ENCODE data around the gene PAPPA. TPM values are rescaled to one million over a fixed set of nuclear protein-coding genes. Genes with fewer than 3 reads are reported as not detected.

The PAPPA gene
- total RNA-seq, 1 experiment from 2014 or later, result 0.17 TPM

GRCh38 chr9:116147821-116148220, 5.8 kb upstream of the PAPPA start:
- no peak overlapping the region for H3K4me2 ChIP-seq (ENCODE audit: insufficient read depth, insufficient read length, low read length)
- no peak overlapping the region for H2BK5ac ChIP-seq (ENCODE audit: insufficient read length, low read length)
- H3K27me3 Mint-ChIP-seq (ENCODE audit: low read depth), result peaks cover 31% of the 10 kb centered on the region

More at GRCh38 chr9:116147821-116148220, 5.8 kb upstream of the PAPPA start:
- no CpG with 5 or more reads among the region's 4 CpGs for WGBS (ENCODE audit: extremely low coverage, insufficient read length, low lambda C conversion rate)
- no peak overlapping the region for H2AK5ac ChIP-seq (ENCODE audit: insufficient read length, low read length)
- no peak overlapping the region for H2BK12ac ChIP-seq (ENCODE audit: insufficient read length, low read depth, low read length)
- no peak overlapping the region for H3K9ac ChIP-seq (ENCODE audit: extremely low read depth, insufficient read length, low read length)
- H3K18ac ChIP-seq (ENCODE audit: insufficient read length, low read depth, low read length), result no peak overlapping the region
- H2BK15ac ChIP-seq (ENCODE audit: low read depth, low read length), result no peak overlapping the region
- H3K9me3 ChIP-seq (ENCODE audit: control insufficient read depth, low read depth, low read length), result no peaks in the 10 kb centered on the region
- no peak overlapping the region for H4K5ac ChIP-seq (ENCODE audit: insufficient read length, low read depth, low read length)
- H4K8ac ChIP-seq (replicated peaks; ENCODE audit: insufficient read length, low read depth, low read length), result no peak overlapping the region
- DNase-seq, result no peak
- H4K91ac ChIP-seq (ENCODE audit: insufficient read length, low read depth, low read length), result no peak overlapping the region
- no peaks in the 10 kb centered on the region for H3K79me1 ChIP-seq (ENCODE audit: insufficient read depth, low read depth, low read length, poor library complexity, severe bottlenecking)
- H3K23me2 ChIP-seq (ENCODE audit: insufficient read length, low read depth, low read length, poor library complexity, severe bottlenecking), result no peaks in the 10 kb centered on the region
- no peak overlapping the region; a peak in 1 of 7 replicates for H3K27ac Mint-ChIP-seq
- no peaks in the 10 kb centered on the region for H3K9me3 Mint-ChIP-seq
- H3K79me2 ChIP-seq (ENCODE audit: insufficient read depth, low read length), result no peaks in the 10 kb centered on the region
- H3K4me3 Mint-ChIP-seq, result no peak overlapping the region
- TF ChIP-seq, protein P1, sequence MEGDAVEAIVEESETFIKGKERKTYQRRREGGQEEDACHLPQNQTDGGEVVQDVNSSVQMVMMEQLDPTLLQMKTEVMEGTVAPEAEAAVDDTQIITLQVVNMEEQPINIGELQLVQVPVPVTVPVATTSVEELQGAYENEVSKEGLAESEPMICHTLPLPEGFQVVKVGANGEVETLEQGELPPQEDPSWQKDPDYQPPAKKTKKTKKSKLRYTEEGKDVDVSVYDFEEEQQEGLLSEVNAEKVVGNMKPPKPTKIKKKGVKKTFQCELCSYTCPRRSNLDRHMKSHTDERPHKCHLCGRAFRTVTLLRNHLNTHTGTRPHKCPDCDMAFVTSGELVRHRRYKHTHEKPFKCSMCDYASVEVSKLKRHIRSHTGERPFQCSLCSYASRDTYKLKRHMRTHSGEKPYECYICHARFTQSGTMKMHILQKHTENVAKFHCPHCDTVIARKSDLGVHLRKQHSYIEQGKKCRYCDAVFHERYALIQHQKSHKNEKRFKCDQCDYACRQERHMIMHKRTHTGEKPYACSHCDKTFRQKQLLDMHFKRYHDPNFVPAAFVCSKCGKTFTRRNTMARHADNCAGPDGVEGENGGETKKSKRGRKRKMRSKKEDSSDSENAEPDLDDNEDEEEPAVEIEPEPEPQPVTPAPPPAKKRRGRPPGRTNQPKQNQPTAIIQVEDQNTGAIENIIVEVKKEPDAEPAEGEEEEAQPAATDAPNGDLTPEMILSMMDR (conservative IDR thresholded peaks at IDR 0.05), result no peak
- H4K20me1 ChIP-seq (ENCODE audit: control insufficient read depth, insufficient read depth, insufficient read length), result no peaks in the 10 kb centered on the region
- no peaks in the 10 kb centered on the region for H3K36me3 Mint-ChIP-seq (ENCODE audit: insufficient read depth in 1 of 3, low read depth in 3 of 3)
- no peak overlapping the region for H3K14ac ChIP-seq (ENCODE audit: insufficient read depth, low read length)
- no peak overlapping the region for H3K56ac ChIP-seq (ENCODE audit: insufficient read length, low read depth, low read length)
- H2BK20ac ChIP-seq (ENCODE audit: low read depth, low read length, poor library complexity, severe bottlenecking), result no peak overlapping the region
- H2BK120ac ChIP-seq (ENCODE audit: low read depth, low read length, poor library complexity, severe bottlenecking), result no peak overlapping the region
- no peak overlapping the region for H3T11ph ChIP-seq (ENCODE audit: low read length)
- no peak overlapping the region for H3K4ac ChIP-seq (ENCODE audit: low read depth, low read length)
- no peak overlapping the region for H3K27ac ChIP-seq (ENCODE audit: insufficient read length, low read depth, low read length)
- H3K23ac ChIP-seq (ENCODE audit: insufficient read length, low read depth, low read length), result no peak overlapping the region
- no peaks in the 10 kb centered on the region for H3K27me3 ChIP-seq (ENCODE audit: insufficient read depth, low read length)
- peaks cover 7% of the 10 kb centered on the region in 2 experiments for H3K4me1 Mint-ChIP-seq
- no peaks in the 10 kb centered on the region for H3K4me1 ChIP-seq (ENCODE audit: insufficient read depth, low read length)
- no peak overlapping the region for H2AFZ ChIP-seq (ENCODE audit: low read length)

Measured in H9 (cell line).